22Rv1 (cell line): ENCODE measurements around the gene RNF215.

ENCODE experiments used
- CTCF ChIP-seq: fragments of 450-650 bp; IDR thresholded peaks from 2 replicates; pipeline ENCODE4 v1.5.1; 2017; ENCODE audit warnings: mild to moderate bottlenecking
- ZFX ChIP-seq: fragments of 450-650 bp; IDR thresholded peaks from 2 replicates; pipeline ENCODE4 v1.6.1; 2017; ENCODE audit warnings: antibody characterized with exemption, borderline replicate concordance

DNA sequence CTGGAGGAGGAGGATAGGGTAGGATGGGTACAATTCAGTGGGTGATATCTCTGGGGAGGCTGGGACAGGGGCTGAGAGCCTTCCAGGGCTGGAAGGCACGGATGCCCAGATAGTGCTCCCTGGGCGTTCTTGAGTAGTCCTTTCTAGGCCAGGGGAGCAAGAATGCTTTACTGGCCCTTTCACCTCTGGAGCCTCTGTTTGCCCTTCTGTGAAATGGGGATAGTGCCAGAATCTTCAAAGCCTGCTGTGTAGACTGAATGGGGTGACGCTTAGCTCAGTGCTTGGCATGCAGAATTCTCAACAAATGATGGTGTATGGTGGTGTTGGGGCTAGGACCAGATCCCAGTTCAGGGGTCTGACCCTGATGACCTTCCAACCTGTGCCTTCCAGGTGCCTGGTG lies 46.0 kb upstream of the RNF215 start:
- TF ChIP-seq ZFX (no peak), CTCF (no peak)
